GM12874 (cell line): ENCODE data around the gene NCOR2.

Experiments used
- CTCF ChIP-seq: IDR thresholded peaks from 2 replicates; pipeline ENCODE4 v1.5.1; 2011; ENCODE audit warnings: low read depth, mild to moderate bottlenecking, control low read depth, low read length, moderate library complexity; ENCODE audit not compliant: insufficient read depth

The NCOR2 gene

GRCh38 chr12:124605150-124605882 is 37.9 kb upstream of the NCOR2 start:
- TF ChIP-seq CTCF = no peak

GRCh38 chr12:124604264-124604680 is 36.9 kb upstream of the NCOR2 start:
- TF ChIP-seq CTCF = no peak

GRCh38 chr12:124603831-124604251 is 36.4 kb upstream of the NCOR2 start:
- no peak for TF ChIP-seq CTCF

GRCh38 chr12:124603100-124603541 is 35.7 kb upstream of the NCOR2 start:
- TF ChIP-seq CTCF = no peak

GRCh38 chr12:124601706-124602105 is 34.3 kb upstream of the NCOR2 start:
- TF ChIP-seq CTCF = no peak

GRCh38 chr12:124599074-124599999 is 31.9 kb upstream of the NCOR2 start:
- no peak for TF ChIP-seq CTCF

GRCh38 chr12:124597041-124597440 is 29.6 kb upstream of the NCOR2 start:
- no peak for TF ChIP-seq CTCF
